OCI-LY7 (cell line): ENCODE results near the gene NLGN4X. TPM values are rescaled to one million over a fixed set of nuclear protein-coding genes. Genes with fewer than 3 reads are reported as not detected.
A peak's percentile ranks its signal among the peaks of the same experiment; 100 is the strongest.

Experiments used
- BruUV-seq: library from RNA; stranded (reverse); fragments of 400-500 nt; replicated peaks from 2 replicates; lab custom pipeline; 2021; lab: Mats Ljungman, UMichigan
- CTCF ChIA-PET: fragments of 300-600 bp; sonication (Branson Sonifier 250); formaldehyde crosslinking; loops from one replicate; lab custom pipeline; 2022; ENCODE audit warnings: antibody characterized with exemption; ENCODE audit not compliant: unreplicated experiment; lab: Charles Lee
- POLR2A ChIA-PET: fragments of 300-600 bp; sonication (Branson Sonifier 250); formaldehyde crosslinking; loops from one replicate; lab custom pipeline; 2022; ENCODE audit warnings: antibody characterized with exemption; lab: Charles Lee
- DNase-seq: peaks from one replicate; pipeline ENCODE4 v3.0.0-alpha.2; 2015; ENCODE audit warnings: low spot score
- H2AFZ ChIP-seq: fragments of 200-600 bp; sonication (generic), shearing (Covaris generic); 2 replicates; pipeline ENCODE4 v1.6.1; 2014; ENCODE audit warnings: mild to moderate bottlenecking, antibody characterized with exemption, low read length, moderate library complexity
- H3K27ac ChIP-seq: fragments of 200-600 bp; sonication (generic); 2 replicates; pipeline ENCODE4 v1.5.1; 2014; ENCODE audit warnings: mixed run types, low read depth, mild to moderate bottlenecking, moderate library complexity, low read length, inconsistent platforms; ENCODE audit not compliant: poor library complexity, severe bottlenecking
- H3K36me3 ChIP-seq: fragments of 200-600 bp; sonication (generic); 2 replicates; pipeline ENCODE4 v1.6.1; 2014; ENCODE audit warnings: mild to moderate bottlenecking, antibody characterized with exemption, low read length, moderate library complexity, mixed read lengths; ENCODE audit not compliant: insufficient read depth
- H3K4me1 ChIP-seq: fragments of 200-600 bp; sonication (generic); 2 replicates; pipeline ENCODE4 v1.5.1; 2014; ENCODE audit warnings: mild to moderate bottlenecking, low read length; ENCODE audit not compliant: insufficient read depth, poor library complexity, severe bottlenecking
- H3K4me2 ChIP-seq: fragments of 200-600 bp; sonication (generic); 2 replicates; pipeline ENCODE4 v1.6.1; 2014; ENCODE audit warnings: mild to moderate bottlenecking, low read length
- H3K4me3 ChIP-seq: fragments of 200-600 bp; sonication (generic); 2 replicates; pipeline ENCODE4 v1.5.1; 2014; ENCODE audit warnings: mild to moderate bottlenecking, low read depth, low read length; ENCODE audit not compliant: poor library complexity, severe bottlenecking
- H3K79me2 ChIP-seq: fragments of 200-600 bp; sonication (generic); 2 replicates; pipeline ENCODE4 v1.6.1; 2016; ENCODE audit warnings: low read depth, mild to moderate bottlenecking, low read length, moderate library complexity, mixed read lengths; ENCODE audit not compliant: insufficient read depth
- H3K9me2 ChIP-seq: fragments of 200-600 bp; sonication (generic); 2 replicates; pipeline ENCODE4 v1.6.1; 2016; ENCODE audit warnings: mild to moderate bottlenecking, low read length, mixed read lengths; ENCODE audit not compliant: insufficient read depth
- H3K9me3 ChIP-seq: fragments of 200-600 bp; sonication (generic); 2 replicates; pipeline ENCODE4 v1.6.1; 2014; ENCODE audit warnings: mild to moderate bottlenecking, mixed run types, low read length, mixed read lengths
- H4K20me1 ChIP-seq: fragments of 200-600 bp; sonication (generic); 2 replicates; pipeline ENCODE4 v1.6.1; 2014; ENCODE audit warnings: mild to moderate bottlenecking, antibody characterized with exemption, low read length, moderate library complexity, mixed read lengths; ENCODE audit not compliant: insufficient read depth
- CTCF ChIP-seq: fragments of 200-600 bp; sonication (generic); conservative IDR thresholded peaks from 2 replicates; pipeline ENCODE4 v1.5.1; 2014; ENCODE audit warnings: mild to moderate bottlenecking, antibody characterized with exemption, low read length, moderate library complexity, mixed read lengths
- EZH2phosphoT487 ChIP-seq: fragments of 200-600 bp; sonication (generic); IDR thresholded peaks from 2 replicates; pipeline ENCODE4 v1.6.1; 2018; ENCODE audit warnings: low read depth, borderline replicate concordance, mild to moderate bottlenecking, mixed run types, antibody characterized with exemption, low read length, moderate library complexity, mixed read lengths
- intact Hi-C: fragments of 100-400 bp; cut with micrococcal nuclease; formaldehyde crosslinking; loops from one replicate; pipeline ENCODE4 v1.10.0; 2022; ENCODE audit not compliant: unreplicated experiment
- total RNA-seq, 2 experiments: library from RNA; depleted of rRNA in 1 of 2; stranded (reverse); fragments of >200 nt in 1 of 2; shearing (Covaris generic) in 1 of 2; gene quantifications; 2 replicates each; pipeline ENCODE4 v1.2.3, GENCODE V29; 2014 to 2022

NLGN4X gene
- total RNA-seq, 2 experiments from 2014 or later, result 0.55 TPM; not detected in 1

DNA sequence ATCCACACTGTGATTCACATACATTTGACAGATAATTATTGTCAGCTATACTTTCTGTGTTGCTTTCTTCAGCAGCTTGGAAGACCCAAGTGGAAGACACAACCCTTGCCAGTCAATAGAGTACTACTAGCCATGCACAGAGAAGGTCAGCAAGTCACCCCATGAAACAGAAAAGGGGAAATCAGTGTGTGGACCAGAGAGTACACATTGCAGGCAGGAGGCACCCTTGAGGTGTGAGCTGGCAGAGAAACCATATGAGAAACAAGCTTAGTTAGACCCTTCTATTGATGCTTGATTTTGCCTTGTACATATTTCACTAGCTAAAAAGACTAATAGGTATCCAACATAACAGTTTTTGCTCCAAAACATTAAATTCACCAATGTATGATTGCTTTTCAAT, 99.5 kb downstream of the NLGN4X start:
- H4K20me1 ChIP-seq, result no peaks in the 10 kb centered on the region
- H3K4me3 ChIP-seq, result no peak overlapping the region
- TF ChIP-seq EZH2phosphoT487 (no peak), CTCF (no peak)
- CTCF ChIA-PET, result no interaction called here
- no peaks in the 10 kb centered on the region for H3K36me3 ChIP-seq
- no peak overlapping the region for H2AFZ ChIP-seq
- no peaks in the 10 kb centered on the region for H3K4me1 ChIP-seq
- no peaks in the 10 kb centered on the region for H3K9me3 ChIP-seq
- no peak overlapping the region for H3K27ac ChIP-seq
- intact Hi-C loops, result no loop called here
- no peak for DNase-seq
- H3K4me2 ChIP-seq, result no peak overlapping the region
- no peaks in the 10 kb centered on the region for H3K9me2 ChIP-seq
- H3K79me2 ChIP-seq, result no peaks in the 10 kb centered on the region
- POLR2A ChIA-PET, result interaction anchor here (0.6 to 0.7 kb wide), 2 partner anchors 9 to 10 kb away, joined by 3 read pairs; no protein-coding TSS in a partner anchor
- no TSS peak for BruUV-seq

- no peak for DNase-seq
- POLR2A ChIA-PET, result no interaction called here
- no peak overlapping the region for H3K4me3 ChIP-seq
- H3K27ac ChIP-seq, result no peak overlapping the region
- BruUV-seq, result no TSS peak
- no peaks in the 10 kb centered on the region for H3K9me3 ChIP-seq
- no peaks in the 10 kb centered on the region for H3K36me3 ChIP-seq
- no peak overlapping the region for H2AFZ ChIP-seq
- no peak overlapping the region for H3K4me2 ChIP-seq
- H3K9me2 ChIP-seq, result no peaks in the 10 kb centered on the region
- no peak for TF ChIP-seq CTCF
- no peak for TF ChIP-seq EZH2phosphoT487
- intact Hi-C loops, result no loop called here
- no peaks in the 10 kb centered on the region for H3K79me2 ChIP-seq
- H4K20me1 ChIP-seq, result no peaks in the 10 kb centered on the region
- CTCF ChIA-PET, result no interaction called here
- H3K4me1 ChIP-seq, result no peaks in the 10 kb centered on the region
These were observed 108.3 kb downstream of the NLGN4X start for GRCh38 chrX:6120329-6120728.

DNA sequence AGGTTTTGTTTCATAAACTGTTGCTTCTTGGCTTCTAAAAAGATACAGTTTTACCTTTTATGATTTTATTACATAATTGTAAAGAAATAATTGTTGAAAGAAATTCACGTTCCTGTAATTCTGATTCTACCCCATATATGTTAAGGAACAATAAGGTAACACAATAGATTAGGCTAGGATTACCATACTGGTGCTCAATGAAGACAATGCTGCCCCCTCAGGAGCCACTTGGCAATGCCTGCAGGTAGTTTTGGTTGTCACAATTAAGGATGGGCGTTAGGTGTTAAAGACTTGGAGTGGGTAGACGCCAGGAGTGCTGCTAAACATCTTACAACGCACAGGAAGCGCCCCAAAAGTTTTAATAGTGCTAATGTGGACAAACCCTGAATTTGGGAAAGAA, 133.2 kb downstream of the NLGN4X start:
- Histone ChIP-seq H3K9me3 (no peaks in the 10 kb centered on the region), H3K4me2 (no peak overlapping the region), H3K4me1 (no peaks in the 10 kb centered on the region), H2AFZ (no peak overlapping the region), H3K36me3 (no peaks in the 10 kb centered on the region), H3K79me2 (no peaks in the 10 kb centered on the region), H3K9me2 (no peaks in the 10 kb centered on the region), H3K4me3 (no peak overlapping the region), H3K27ac (no peak overlapping the region), H4K20me1 (no peaks in the 10 kb centered on the region)
- ChIA-PET POLR2A (no interaction called here), CTCF (no interaction called here)
- intact Hi-C loops, result no loop called here
- TF ChIP-seq CTCF (peak; percentile 48), EZH2phosphoT487 (no peak)
- no peak for DNase-seq
- no TSS peak for BruUV-seq
